HG03571 (cell line): ENCODE measurements around the gene ERN1.
A peak's percentile ranks its signal among the peaks of the same experiment; 100 is the strongest.
"Not testable (repeated sequence)": the region's sequence is repeated elsewhere in the genome, so short reads cannot be mapped to it uniquely, and the experiment has no call there.

ENCODE experiments used
- ATAC-seq: cut with Tn5 transposase; IDR thresholded peaks from one replicate; pipeline ENCODE4 v1.9.1; 2021; ENCODE audit not compliant: unreplicated experiment

ERN1 gene

GRCh38 chr17:64036198-64036922, 93.6 kb downstream of the ERN1 start:
- ATAC-seq: no peak

DNA sequence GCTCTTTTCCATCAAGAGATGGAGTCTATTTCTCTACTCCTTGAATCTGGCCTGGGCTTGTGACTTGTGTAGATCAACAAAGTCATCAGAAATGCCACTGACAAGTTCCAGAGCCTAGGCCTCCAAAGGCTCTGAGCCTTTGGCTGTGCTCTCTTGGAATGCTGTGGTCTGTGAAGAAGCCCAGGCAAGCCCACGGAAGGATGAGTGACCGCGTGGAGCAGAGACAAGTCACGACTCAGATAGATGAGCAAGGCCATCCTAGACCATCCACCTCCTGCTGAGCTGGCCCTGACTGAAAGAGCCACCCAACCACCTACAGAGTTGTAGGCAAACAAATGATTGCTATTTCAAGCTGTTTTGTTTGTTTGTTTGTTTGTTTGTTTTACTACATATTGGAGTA, 97.9 kb downstream of the ERN1 start:
- no peak for ATAC-seq

- ATAC-seq: no peak
Measured at GRCh38 chr17:64028874-64029464, 101.0 kb downstream of the ERN1 start.

DNA sequence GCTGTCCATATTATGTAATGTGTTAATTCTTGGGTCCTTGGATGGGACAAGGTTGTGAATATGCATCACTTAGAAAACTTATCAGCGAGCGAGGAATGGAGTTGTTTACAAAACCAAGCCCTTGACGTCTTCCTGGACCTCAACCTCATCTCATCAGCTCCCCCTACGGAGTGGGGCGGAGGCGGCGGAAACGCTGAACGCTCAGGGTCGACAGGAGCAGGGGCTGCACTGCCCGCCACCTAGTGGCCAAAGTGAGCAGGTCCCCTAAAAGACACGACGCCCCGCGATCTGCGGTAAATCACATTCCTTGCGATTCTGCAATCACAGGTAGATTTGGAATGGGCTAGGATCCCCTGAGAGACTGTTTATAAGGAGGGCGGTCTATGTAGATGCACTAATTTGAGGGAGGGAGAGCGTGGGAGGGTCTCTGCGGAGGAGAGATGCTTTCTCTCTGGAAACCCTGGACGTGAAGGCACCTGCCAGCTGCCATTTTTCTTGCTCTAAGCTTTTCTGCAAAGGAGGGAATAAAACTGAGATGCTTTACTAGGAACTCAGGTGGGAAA, 104.1 kb downstream of the ERN1 start:
- ATAC-seq: peak; percentile 67

- no peak for ATAC-seq
Measured at GRCh38 chr17:64024781-64025731, 104.9 kb downstream of the ERN1 start.

GRCh38 chr17:64024215-64024654, 105.7 kb downstream of the ERN1 start:
- no peak for ATAC-seq

- ATAC-seq: no peak
Measured at GRCh38 chr17:64022611-64023063, 107.3 kb downstream of the ERN1 start.

DNA sequence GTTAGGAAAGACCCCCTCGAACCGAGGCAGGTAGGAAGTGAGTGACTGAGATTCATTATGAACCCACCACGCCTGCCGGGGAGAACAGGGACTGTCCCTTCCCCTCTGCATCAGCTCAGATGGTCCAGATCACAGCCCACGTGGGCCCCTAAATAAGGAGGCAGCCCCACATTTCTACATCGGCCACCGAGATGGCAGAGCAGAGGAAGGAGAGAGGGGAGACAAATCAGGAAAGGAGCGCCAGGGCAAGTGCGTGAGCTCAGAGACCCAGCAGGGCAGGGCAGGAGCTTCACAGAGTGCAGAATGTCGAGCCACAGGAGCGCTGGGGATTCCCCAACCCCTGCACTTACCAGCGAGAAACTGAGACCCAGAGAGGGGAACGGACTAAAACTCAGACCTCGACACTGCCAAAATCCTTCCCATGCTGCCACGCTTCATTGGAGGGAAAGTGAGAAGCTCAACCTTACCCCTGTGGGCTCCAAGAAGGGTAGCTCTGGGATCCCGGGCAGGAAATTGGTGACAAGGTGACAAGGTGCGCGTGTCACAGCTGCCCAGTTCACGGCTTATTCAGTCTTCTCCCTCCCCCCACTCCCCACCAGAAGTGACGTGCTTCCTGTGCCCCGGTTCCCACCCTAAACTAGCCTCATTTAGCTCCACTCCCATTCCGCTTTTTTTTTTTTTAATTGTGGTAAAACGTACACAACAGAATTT, 109.7 kb downstream of the ERN1 start, which contains the start of gene ICAM2:
Gene ICAM2, minus strand, starts transcription at position 578 of the 711 bp plus-strand sequence. CDS start 13,942 bp downstream, outside the sequence.
- ATAC-seq: peak; percentile 58

- peak; percentile 11 for ATAC-seq
Measured at GRCh38 chr17:64019551-64019961, 110.4 kb downstream of the ERN1 start.

- no peak for ATAC-seq
Measured at GRCh38 chr17:64017381-64017980, 112.5 kb downstream of the ERN1 start.

GRCh38 chr17:64016974-64017373, 113.0 kb downstream of the ERN1 start:
- no peak for ATAC-seq

GRCh38 chr17:64016231-64016784, 113.6 kb downstream of the ERN1 start:
- no peak for ATAC-seq

- ATAC-seq: no peak
Measured at GRCh38 chr17:64015447-64015846, 114.5 kb downstream of the ERN1 start.

DNA sequence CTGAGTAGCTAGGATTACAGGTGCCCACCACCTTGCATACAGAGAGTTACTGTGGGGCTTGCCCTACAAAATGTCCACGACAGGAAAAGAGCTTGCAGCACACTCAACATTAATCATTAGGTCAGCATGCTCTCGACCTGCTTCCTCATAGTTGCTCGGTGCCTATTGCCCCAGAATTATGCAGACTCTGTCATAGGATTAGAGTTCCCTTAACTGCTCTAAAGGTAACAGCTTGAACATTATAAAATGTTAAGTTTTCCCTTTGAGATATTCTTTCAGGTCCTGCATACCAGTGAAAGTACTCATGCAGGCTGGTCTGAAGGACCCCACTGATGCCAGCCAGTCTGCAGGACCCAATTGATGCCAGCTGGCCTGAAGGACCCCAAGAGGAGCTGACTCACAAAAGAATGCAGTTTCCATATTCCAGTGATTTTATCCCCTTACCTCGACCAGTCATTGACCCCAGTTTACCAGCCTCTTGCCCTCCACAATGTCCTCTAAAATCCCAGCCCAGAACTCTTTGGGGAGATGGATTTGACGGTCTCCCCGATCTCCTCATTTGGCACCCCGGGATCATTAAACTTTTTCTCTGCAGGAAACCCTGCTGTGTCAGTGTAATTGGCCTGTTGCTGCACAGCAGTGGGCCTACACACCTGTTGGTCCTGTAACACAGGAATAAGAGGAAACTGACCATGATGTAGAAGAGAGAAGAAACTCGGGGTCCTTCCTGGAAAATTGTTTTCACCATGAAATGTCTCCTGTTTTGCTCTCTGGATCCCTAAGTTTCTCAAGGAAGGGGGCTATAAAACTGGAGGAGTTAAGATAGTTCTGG, 120.2 kb downstream of the ERN1 start:
- no peak for ATAC-seq

DNA sequence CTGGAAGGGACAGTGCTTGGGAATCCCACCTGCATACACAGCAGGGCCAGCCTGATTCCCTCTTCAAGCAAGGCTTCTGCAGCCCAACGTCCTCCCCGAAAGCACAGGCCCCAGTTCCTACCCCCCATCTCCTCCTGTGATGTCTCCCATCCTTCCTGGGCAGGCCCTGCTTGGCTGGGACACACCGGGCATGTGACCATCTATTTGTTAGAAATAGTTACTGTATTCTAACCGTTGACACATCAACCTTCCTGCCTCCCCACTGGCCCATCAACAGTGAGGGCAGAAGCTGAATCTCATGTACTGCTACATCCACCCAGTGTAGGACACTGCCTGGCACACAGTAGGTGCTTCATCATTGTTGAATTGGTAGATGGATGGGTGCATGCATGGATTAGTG, 121.1 kb downstream of the ERN1 start:
- no peak for ATAC-seq

GRCh38 chr17:64008346-64008745, 121.6 kb downstream of the ERN1 start:
- ATAC-seq: no peak

DNA sequence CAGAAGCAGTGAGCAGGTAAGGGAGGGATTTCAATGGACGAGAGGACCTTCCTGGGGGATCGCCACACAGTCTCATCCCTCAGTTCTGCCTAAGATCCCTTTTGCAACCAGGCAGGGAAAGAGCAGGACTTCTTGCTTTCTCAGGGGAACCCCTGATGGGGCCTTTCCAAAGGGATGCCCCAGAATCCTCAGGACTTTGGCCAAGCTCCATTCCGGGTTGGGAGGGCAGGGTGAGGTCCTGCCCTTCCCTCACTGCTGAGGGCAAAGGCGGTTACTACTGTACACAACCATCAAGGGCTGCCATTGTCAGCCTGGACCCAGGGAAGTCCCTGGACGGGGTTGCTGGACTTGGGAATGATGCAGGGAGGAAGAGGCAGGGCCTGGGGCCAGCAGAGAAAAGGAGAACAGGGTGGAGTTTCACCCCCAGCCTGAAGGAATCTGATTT, 122.1 kb downstream of the ERN1 start:
- no peak for ATAC-seq

DNA sequence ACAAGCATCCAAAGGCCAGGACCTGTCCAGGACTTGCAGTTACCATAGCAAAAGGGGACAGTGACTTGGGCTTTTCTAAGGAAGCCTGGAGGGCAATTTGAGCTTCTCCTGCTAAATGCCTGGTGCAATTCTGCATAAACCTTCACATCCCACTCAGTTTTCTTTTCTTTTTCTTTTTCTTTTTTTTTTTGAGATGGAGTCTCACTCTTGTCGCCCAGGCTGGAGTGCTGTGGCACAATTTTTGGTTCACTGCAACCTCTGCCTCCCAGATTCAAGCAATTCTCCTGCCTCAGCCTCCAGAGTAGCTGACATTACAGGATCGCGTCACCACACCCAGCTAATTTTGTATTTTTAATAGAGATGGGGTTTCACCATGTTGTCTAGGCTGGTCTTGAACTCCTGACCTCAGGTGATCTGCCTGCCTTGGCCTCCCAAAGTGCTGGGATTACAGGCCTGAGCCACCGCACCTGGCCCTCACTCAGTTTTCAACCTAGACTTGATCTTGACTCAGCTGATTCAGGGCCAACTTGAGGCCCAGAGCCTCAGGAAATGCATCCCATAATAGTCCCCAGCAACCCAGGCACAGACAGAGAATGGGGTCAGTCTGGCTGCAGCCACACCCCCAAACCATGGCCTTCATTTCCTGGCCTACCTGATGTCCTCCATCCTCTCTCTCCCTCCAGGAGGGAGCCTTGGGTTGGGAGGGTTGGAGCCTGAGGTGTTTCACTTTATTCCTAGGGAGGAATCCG, 122.7 kb downstream of the ERN1 start:
- not testable (repeated sequence) for ATAC-seq
